Ecto neural progenitor cell (in vitro differentiated cells): ENCODE data around the gene ZBTB49.
"Not testable (repeated sequence)": the region's sequence is repeated elsewhere in the genome, so short reads cannot be mapped to it uniquely, and the experiment has no call there.

Source experiments
- DNase-seq: peaks from one replicate; pipeline ENCODE4 v3.0.0-alpha.2; 2018; ENCODE audit warnings: low spot score

The ZBTB49 gene

GRCh38 chr4:4325321-4325720 is 35.3 kb downstream of the ZBTB49 start:
- DNase-seq, result no peak

- DNase-seq, result no peak
Observed at GRCh38 chr4:4326166-4326565, 36.1 kb downstream of the ZBTB49 start.

GRCh38 chr4:4327652-4328121 is 37.6 kb downstream of the ZBTB49 start:
- DNase-seq, result peak; percentile 83

- no peak for DNase-seq
Observed at GRCh38 chr4:4328206-4328605, 38.2 kb downstream of the ZBTB49 start.

GRCh38 chr4:4328840-4329239 is 38.8 kb downstream of the ZBTB49 start:
- no peak for DNase-seq

- no peak for DNase-seq
Observed at GRCh38 chr4:4329496-4329895, 39.4 kb downstream of the ZBTB49 start.

GRCh38 chr4:4330794-4331193 is 40.7 kb downstream of the ZBTB49 start:
- no peak for DNase-seq

GRCh38 chr4:4332529-4332928 is 42.5 kb downstream of the ZBTB49 start:
- DNase-seq, result no peak

GRCh38 chr4:4333265-4333706 is 43.2 kb downstream of the ZBTB49 start:
- no peak for DNase-seq

GRCh38 chr4:4334798-4335520 is 44.9 kb downstream of the ZBTB49 start:
- peak; percentile 78 for DNase-seq

GRCh38 chr4:4338210-4339001 is 48.4 kb downstream of the ZBTB49 start:
- no peak for DNase-seq

GRCh38 chr4:4339504-4340085 is 49.5 kb downstream of the ZBTB49 start:
- peak; percentile 50 for DNase-seq

GRCh38 chr4:4341861-4342650 is 52.0 kb downstream of the ZBTB49 start:
- no peak for DNase-seq

- no peak for DNase-seq
Observed at GRCh38 chr4:4343038-4343437, 53.0 kb downstream of the ZBTB49 start.

GRCh38 chr4:4344915-4345527 is 55.0 kb downstream of the ZBTB49 start:
- no peak for DNase-seq

- DNase-seq, result no peak
Observed at GRCh38 chr4:4347585-4347984, 57.5 kb downstream of the ZBTB49 start.

- DNase-seq, result not testable (repeated sequence)
Observed at GRCh38 chr4:4348585-4348984, 58.5 kb downstream of the ZBTB49 start.

- no peak for DNase-seq
Observed at GRCh38 chr4:4349867-4350266, 59.8 kb downstream of the ZBTB49 start.

- DNase-seq, result no peak
Observed at GRCh38 chr4:4350909-4351308, 60.9 kb downstream of the ZBTB49 start.

GRCh38 chr4:4355302-4355701 is 65.3 kb downstream of the ZBTB49 start:
- no peak for DNase-seq
